Esophagus squamous epithelium (tissue), 5 donors: Measurements from ENCODE around the gene LEKR1. TPM values are rescaled to one million over a fixed set of nuclear protein-coding genes. Genes with fewer than 3 reads are reported as not detected.

ENCODE experiments used
- DNase-seq: peaks from one replicate; lab custom pipeline; 2025; lab: John Stamatoyannopoulos, UW
- H3K27ac ChIP-seq, 4 donors: fragments of 200-600 bp; sonication (generic); one replicate each; pipeline ENCODE4 v1.5.1; 2016 to 2019; ENCODE audit warnings: mild to moderate bottlenecking in 1 of 4
- H3K27me3 ChIP-seq, 4 donors: fragments of 200-600 bp; sonication (generic); 1 replicate in 3 of 4; 2 replicates in 1 of 4; pipeline versions ENCODE4 v1.5.1 to v1.6.0; 2017 to 2021; ENCODE audit warnings: antibody characterized with exemption in 1 of 4
- H3K36me3 ChIP-seq, 3 donors: fragments of 200-600 bp; sonication (generic); one replicate each; pipeline ENCODE4 v1.5.1; 2016 to 2019
- H3K4me1 ChIP-seq, 3 donors: fragments of 200-600 bp; sonication (generic); one replicate each; pipeline ENCODE4 v1.5.1; 2017 to 2019
- H3K4me3 ChIP-seq, 4 donors: fragments of 200-600 bp; sonication (generic); 1 replicate in 3 of 4; 2 replicates in 1 of 4; pipeline ENCODE4 v1.5.1; 2016 to 2019; ENCODE audit warnings: mild to moderate bottlenecking in 2 of 4, moderate library complexity in 1 of 4
- H3K9me3 ChIP-seq, 3 donors: fragments of 200-600 bp; sonication (generic); one replicate each; pipeline ENCODE4 v1.5.1; 2016 to 2019
- CTCF ChIP-seq, 6 experiments: fragments of 450-650 bp in 4 of 6; fragments of 200-600 bp in 2 of 6; sonication (generic) in 2 of 6; IDR thresholded peaks; one replicate each; pipeline ENCODE4 v1.5.1; 2016 to 2019; ENCODE audit warnings: antibody characterized with exemption in 6 of 6, mild to moderate bottlenecking in 4 of 6, moderate library complexity in 4 of 6
- POLR2A ChIP-seq, 4 donors: fragments of 450-650 bp; IDR thresholded peaks; one replicate each; pipeline ENCODE4 v1.6.1; 2017; ENCODE audit warnings: antibody characterized with exemption in 4 of 4, mild to moderate bottlenecking in 4 of 4, moderate library complexity in 3 of 4
- WGBS, 2 donors: methylation state at CpG; one replicate each; pipeline ENCODE4 v1.1.5; 2018; 5-methylcytosine and 5-hydroxymethylcytosine counted together
- intact Hi-C: fragments of 100-400 bp; cut with DNase I; formaldehyde crosslinking; loops from one replicate; pipeline ENCODE4 v1.15.0; 2022
- total RNA-seq, 4 donors: library from RNA; depleted of rRNA; stranded (reverse); fragments of >200 nt; gene quantifications; one replicate each; pipeline ENCODE4 v1.1.0, GENCODE V29; 2016
- donor health status: DM: yes; HTN: yes; CAD: no.

LEKR1 gene
- total RNA-seq, 4 donors from 2014 or later, result 0.15 to 1.1 (median 0.57) TPM; not detected in 1

- H3K27ac ChIP-seq, result no peak overlapping the region
- 74% methylated on average over 3 of the region's 3 CpGs; no CpG with 5 or more reads in 1 of the 2 donors for WGBS, 2 donors
- H3K36me3 ChIP-seq, result no peaks in the 10 kb centered on the region
- H3K4me3 ChIP-seq, result no peak overlapping the region
- intact Hi-C loops, result loop anchor here (10.0 kb wide), 1 partner anchor 540 kb away; no protein-coding TSS in a partner anchor
- H3K4me1 ChIP-seq, result peaks cover 0 to 8% (median 0%) of the 10 kb centered on the region in 3 donors
- H3K9me3 ChIP-seq, result no peaks in the 10 kb centered on the region
- TF ChIP-seq CTCF (IDR thresholded peaks at IDR 0.05), result no peak
- no peak for TF ChIP-seq POLR2A (IDR thresholded peaks at IDR 0.05)
- DNase-seq, result no peak
- H3K27me3 ChIP-seq, result no peaks in the 10 kb centered on the region
These were observed 248.3 kb downstream of the LEKR1 start for GRCh38 chr3:157074490-157074889.

- WGBS, 2 donors, result 86 to 89% methylated on average over 2 of the region's 2 CpGs
- H3K4me1 ChIP-seq, result peaks cover 0 to 8% (median 0%) of the 10 kb centered on the region in 3 donors
- intact Hi-C loops, result loop anchor here (10.0 kb wide), 1 partner anchor 540 kb away; no protein-coding TSS in a partner anchor
These were observed 248.8 kb downstream of the LEKR1 start for GRCh38 chr3:157074981-157075380.

GRCh38 chr3:157075693-157076420 lies 249.7 kb downstream of the LEKR1 start:
- intact Hi-C loops, result loop anchor here (10.0 kb wide), 1 partner anchor 541 kb away; no protein-coding TSS in a partner anchor

More at GRCh38 chr3:157074981-157075380, 248.8 kb downstream of the LEKR1 start:
- no peak overlapping the region for H3K27ac ChIP-seq
- no peaks in the 10 kb centered on the region for H3K27me3 ChIP-seq
- no peaks in the 10 kb centered on the region for H3K9me3 ChIP-seq
- DNase-seq, result no peak
- no peak overlapping the region for H3K4me3 ChIP-seq
- no peaks in the 10 kb centered on the region for H3K36me3 ChIP-seq
- no peak for TF ChIP-seq POLR2A (IDR thresholded peaks at IDR 0.05)
- TF ChIP-seq CTCF (IDR thresholded peaks at IDR 0.05), result no peak

GRCh38 chr3:157077565-157077991 lies 251.4 kb downstream of the LEKR1 start:
- Histone ChIP-seq H3K27ac (peak overlapping the region in 2 of 4 donors; percentile 2 to 21), H3K4me3 (no peak overlapping the region), H3K9me3 (no peaks in the 10 kb centered on the region), H3K4me1 (peaks cover 7 to 22% (median 12%) of the 10 kb centered on the region in 3 donors), H3K36me3 (no peaks in the 10 kb centered on the region), H3K27me3 (no peaks in the 10 kb centered on the region)
- 57 to 89% methylated on average over 1 to 3 of the region's 4 CpGs for WGBS, 2 donors
- no peak for DNase-seq
- TF ChIP-seq POLR2A (IDR thresholded peaks at IDR 0.05) (no peak), CTCF (IDR thresholded peaks at IDR 0.05) (no peak)
- intact Hi-C loops, result loop anchor here (10.0 kb wide), 1 partner anchor 543 kb away; no protein-coding TSS in a partner anchor

More at GRCh38 chr3:157075693-157076420, 249.7 kb downstream of the LEKR1 start:
- 42 to 49% methylated on average over 7 of the region's 7 CpGs for whole genome bisulfite sequencing, 2 donors
- no peaks in the 10 kb centered on the region for H3K36me3 ChIP-seq
- H3K27ac ChIP-seq, result peak overlapping the region in 2 of 4 donors; percentile 8 to 18
- H3K27me3 ChIP-seq, result no peaks in the 10 kb centered on the region
- no peak for DNase-seq
- TF ChIP-seq POLR2A (IDR thresholded peaks at IDR 0.05) (no peak), CTCF (IDR thresholded peaks at IDR 0.05) (no peak)
- H3K4me1 ChIP-seq, result peaks cover 0 to 8% (median 0%) of the 10 kb centered on the region in 3 donors
- H3K9me3 ChIP-seq, result no peaks in the 10 kb centered on the region
- no peak overlapping the region for H3K4me3 ChIP-seq
